Measurements from ENCODE around the gene HPCA.

The HPCA gene

DNA sequence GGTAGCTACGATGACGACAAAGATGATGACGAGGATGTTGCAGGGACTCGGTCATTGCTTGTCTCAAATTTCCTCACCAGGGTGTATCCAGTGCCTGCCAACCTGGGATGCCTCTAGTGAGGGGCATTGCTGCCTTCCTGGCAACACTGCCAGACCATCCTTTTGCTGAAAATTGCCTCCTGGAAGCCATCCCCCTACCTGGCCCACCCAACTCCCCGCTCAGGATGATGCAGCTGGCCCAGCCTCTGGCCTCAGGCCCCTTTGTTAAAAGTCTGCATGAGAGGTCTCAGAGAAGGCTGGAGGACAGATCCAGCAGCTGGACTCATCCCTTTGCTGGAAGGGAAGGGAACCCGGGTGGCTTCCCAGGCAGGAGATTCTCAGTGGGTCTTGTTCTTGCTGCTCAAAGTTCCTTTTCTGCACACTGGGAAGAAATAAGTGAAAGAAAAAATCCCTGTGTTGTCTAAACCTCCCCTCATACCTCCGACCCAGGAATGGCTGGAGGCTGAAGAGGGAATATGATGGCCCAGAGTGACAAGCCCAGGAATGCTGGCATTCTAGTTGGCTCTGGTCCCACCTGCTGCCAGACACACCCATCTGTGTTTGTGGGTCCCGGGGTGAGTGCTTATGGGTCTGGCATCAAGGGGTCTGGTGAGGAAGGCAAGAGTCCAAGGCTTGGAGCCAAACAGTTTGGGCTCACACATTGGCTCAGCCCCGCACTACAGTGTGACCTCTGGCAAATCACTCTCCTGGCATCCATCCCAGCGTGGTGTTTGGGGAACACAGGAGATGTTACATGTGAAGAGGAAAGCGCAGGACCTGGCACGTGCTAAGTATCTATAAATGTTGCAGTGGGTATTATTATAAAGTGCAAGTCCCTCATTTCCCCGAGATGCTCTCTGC, 8.8 kb upstream of the HPCA start:
- Mint-ChIP-seq H3K27me3 (peaks cover 71% of the 10 kb centered on the region), H3K4me3 (no peak overlapping the region), H3K4me1 (ENCODE audit: low read depth) (peaks cover 28% of the 10 kb centered on the region), H3K9me3 (no peaks in the 10 kb centered on the region), H3K36me3 (ENCODE audit: low read depth) (no peaks in the 10 kb centered on the region), H3K27ac (no peak overlapping the region)
- intact Hi-C loops (cut with micrococcal nuclease): loop anchor here (1.0 kb wide), 1 partner anchor 209 kb away; no protein-coding TSS in a partner anchor

- Mint-ChIP-seq H3K27me3 (peaks cover 70% of the 10 kb centered on the region), H3K4me3 (no peak overlapping the region), H3K27ac (no peak overlapping the region), H3K4me1 (ENCODE audit: low read depth) (peaks cover 28% of the 10 kb centered on the region), H3K9me3 (no peaks in the 10 kb centered on the region), H3K36me3 (ENCODE audit: low read depth) (no peaks in the 10 kb centered on the region)
- intact Hi-C loops (cut with micrococcal nuclease): no loop called here
These were observed 8.1 kb upstream of the HPCA start for GRCh38 chr1:32878183-32878582.

- Mint-ChIP-seq H3K4me3 (no peak overlapping the region), H3K27me3 (peaks cover 72% of the 10 kb centered on the region), H3K36me3 (ENCODE audit: low read depth) (no peaks in the 10 kb centered on the region), H3K27ac (no peak overlapping the region), H3K9me3 (no peaks in the 10 kb centered on the region), H3K4me1 (ENCODE audit: low read depth) (peaks cover 28% of the 10 kb centered on the region)
- intact Hi-C loops (cut with micrococcal nuclease): no loop called here
These were observed 7.7 kb upstream of the HPCA start for GRCh38 chr1:32878637-32879041.

DNA sequence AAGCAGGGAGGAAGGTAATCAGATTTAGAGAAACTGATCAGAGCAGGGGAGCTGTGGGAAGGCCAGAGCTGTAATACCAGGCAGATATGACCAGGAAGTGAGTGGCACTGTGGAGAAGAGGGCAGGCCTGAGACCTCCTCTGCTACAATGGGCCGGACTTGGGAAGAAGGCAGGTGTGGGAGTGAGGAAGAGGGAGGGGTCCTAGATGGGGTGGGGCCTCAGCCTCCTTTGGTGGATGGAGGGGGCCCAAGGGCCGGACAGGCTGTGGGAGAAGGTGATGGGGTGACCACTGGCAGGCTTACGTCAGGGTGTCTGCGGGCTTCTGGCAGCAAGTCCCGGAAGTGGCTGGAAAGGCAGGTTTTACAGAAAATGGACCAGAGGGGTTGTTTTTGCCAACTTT, 5.0 kb upstream of the HPCA start:
- no peak overlapping the region for H3K4me3 Mint-ChIP-seq
- H3K36me3 Mint-ChIP-seq (ENCODE audit: low read depth): no peaks in the 10 kb centered on the region
- intact Hi-C loops (cut with micrococcal nuclease): no loop called here
- peaks cover 18% of the 10 kb centered on the region for H3K4me1 Mint-ChIP-seq (ENCODE audit: low read depth)
- no peaks in the 10 kb centered on the region for H3K9me3 Mint-ChIP-seq
- peaks cover 75% of the 10 kb centered on the region for H3K27me3 Mint-ChIP-seq
- no peak overlapping the region for H3K27ac Mint-ChIP-seq

DNA sequence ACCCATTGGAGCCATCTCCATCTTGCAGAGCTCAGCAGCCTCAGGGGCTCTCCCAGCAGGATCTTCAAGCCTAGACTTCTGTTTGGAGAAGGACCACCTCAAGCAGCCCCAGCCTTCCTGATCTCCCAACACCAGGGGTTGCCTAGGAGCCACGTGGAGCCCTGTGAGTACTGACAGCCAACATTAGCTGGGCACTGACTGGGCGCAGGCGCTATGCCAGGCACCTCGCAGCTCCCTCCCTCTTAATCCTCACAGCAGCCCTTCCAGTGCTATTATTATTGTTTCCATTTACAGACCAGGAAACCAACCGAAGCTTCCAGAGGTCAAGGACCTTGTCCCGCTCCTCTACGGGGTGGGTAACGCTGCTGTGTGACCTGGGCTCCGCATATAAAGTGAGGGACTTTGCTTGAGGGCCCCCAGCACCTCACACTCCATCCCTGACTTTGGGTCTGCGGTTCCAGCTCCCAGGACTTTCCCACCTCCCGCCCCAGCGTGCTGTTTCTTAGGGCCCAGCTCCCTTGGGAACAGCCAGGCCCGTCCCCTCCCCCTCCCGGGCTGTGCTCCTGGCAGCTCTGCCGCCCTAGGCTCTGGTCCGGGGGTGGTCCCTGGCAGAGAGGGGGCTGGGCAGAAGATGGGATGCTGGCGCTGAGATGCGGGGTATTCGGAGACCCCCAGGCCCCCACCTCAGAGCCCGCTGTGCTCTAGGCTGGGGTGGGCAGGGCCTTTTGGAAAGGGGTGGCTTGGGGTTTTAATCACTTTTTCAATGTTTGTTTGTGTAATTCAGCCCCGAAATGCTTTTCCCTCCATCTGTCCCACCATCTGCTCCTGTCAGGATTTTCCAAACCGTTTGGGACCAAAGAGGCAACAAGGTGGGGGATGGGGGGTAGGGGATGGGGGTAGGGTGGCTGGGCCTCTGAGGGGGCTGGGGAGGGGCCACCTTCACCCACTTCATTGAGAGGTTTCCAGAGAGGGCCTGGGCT, 4.1 kb upstream of the HPCA start:
- H3K9me3 Mint-ChIP-seq: no peaks in the 10 kb centered on the region
- H3K27me3 Mint-ChIP-seq: peaks cover 77% of the 10 kb centered on the region
- no peak overlapping the region for H3K4me3 Mint-ChIP-seq
- intact Hi-C loops (cut with micrococcal nuclease): no loop called here
- no peaks in the 10 kb centered on the region for H3K36me3 Mint-ChIP-seq (ENCODE audit: low read depth)
- no peak overlapping the region for H3K27ac Mint-ChIP-seq
- H3K4me1 Mint-ChIP-seq (ENCODE audit: low read depth): peaks cover 12% of the 10 kb centered on the region

DNA sequence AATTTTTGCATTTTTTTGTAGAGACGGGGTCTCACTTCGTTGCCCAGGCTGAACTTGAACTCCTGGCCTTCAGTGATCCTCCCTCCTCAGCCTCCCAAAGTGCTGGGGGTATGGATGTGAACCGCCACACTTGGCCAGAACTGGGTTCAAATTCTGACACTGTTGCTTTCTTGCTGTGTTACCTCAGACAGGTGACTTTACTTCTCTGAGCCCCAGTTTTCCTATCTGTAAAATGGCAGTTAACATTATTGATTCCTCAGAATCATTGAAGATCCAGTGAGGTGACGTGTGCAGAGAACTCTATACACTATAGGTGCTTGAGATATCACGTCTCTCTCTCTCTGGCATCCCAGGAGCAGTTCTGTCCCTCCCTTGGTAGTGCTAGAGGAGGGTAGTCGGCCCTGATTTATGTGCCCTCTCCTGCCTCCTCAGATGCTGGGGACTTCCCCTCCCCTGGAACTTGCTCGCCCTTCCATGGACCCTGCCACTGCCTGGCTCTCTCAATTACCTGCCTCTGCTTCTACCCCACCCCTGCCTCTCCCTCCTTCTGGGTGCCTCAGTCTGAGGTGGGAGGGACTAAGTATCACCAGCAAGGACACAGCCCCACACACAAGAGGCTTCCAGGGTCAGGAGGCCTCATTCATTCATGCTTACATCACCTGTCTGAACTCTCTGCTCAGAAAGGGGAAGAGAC, 2.8 kb upstream of the HPCA start:
- H3K9me3 Mint-ChIP-seq: no peaks in the 10 kb centered on the region
- intact Hi-C loops (cut with micrococcal nuclease): no loop called here
- no peak overlapping the region for H3K4me3 Mint-ChIP-seq
- H3K36me3 Mint-ChIP-seq (ENCODE audit: low read depth): no peaks in the 10 kb centered on the region
- no peak overlapping the region for H3K27ac Mint-ChIP-seq
- H3K4me1 Mint-ChIP-seq (ENCODE audit: low read depth): peaks cover 12% of the 10 kb centered on the region
- peaks cover 76% of the 10 kb centered on the region for H3K27me3 Mint-ChIP-seq

DNA sequence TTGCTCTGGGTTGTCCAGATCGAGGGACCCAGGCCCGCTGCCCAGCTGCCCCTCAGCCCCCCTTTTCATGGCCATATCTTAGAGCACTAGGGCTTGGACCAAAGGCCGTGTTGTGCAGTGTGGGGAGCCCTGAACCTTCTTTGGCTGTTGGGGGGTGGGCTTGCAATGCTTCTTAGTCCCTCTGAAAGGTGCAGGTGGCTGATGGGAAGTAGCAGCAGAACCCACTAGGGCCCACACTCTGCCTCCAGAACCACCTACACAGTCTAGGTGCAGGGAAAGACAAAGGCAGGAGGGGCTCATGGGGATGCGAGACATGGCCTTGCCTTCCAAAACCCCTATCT, 2.3 kb upstream of the HPCA start:
- no peaks in the 10 kb centered on the region for H3K9me3 Mint-ChIP-seq
- no peak overlapping the region for H3K4me3 Mint-ChIP-seq
- intact Hi-C loops (cut with micrococcal nuclease): no loop called here
- H3K36me3 Mint-ChIP-seq (ENCODE audit: low read depth): no peaks in the 10 kb centered on the region
- peaks cover 80% of the 10 kb centered on the region for H3K27me3 Mint-ChIP-seq
- H3K4me1 Mint-ChIP-seq (ENCODE audit: low read depth): peaks cover 12% of the 10 kb centered on the region
- no peak overlapping the region for H3K27ac Mint-ChIP-seq

GRCh38 chr1:32884726-32885125, 1.6 kb upstream of the HPCA start:
- intact Hi-C loops (cut with micrococcal nuclease): no loop called here
- H3K27ac Mint-ChIP-seq: no peak overlapping the region
- H3K9me3 Mint-ChIP-seq: no peaks in the 10 kb centered on the region
- H3K4me3 Mint-ChIP-seq: no peak overlapping the region
- peaks cover 83% of the 10 kb centered on the region for H3K27me3 Mint-ChIP-seq
- H3K4me1 Mint-ChIP-seq (ENCODE audit: low read depth): peaks cover 12% of the 10 kb centered on the region
- no peaks in the 10 kb centered on the region for H3K36me3 Mint-ChIP-seq (ENCODE audit: low read depth)

GRCh38 chr1:32885676-32886003, 651 bp upstream of the HPCA start:
- no peak overlapping the region for H3K27ac Mint-ChIP-seq
- H3K27me3 Mint-ChIP-seq: peaks cover 91% of the 10 kb centered on the region
- H3K4me3 Mint-ChIP-seq: no peak overlapping the region
- peaks cover 12% of the 10 kb centered on the region for H3K4me1 Mint-ChIP-seq (ENCODE audit: low read depth)
- no peaks in the 10 kb centered on the region for H3K36me3 Mint-ChIP-seq (ENCODE audit: low read depth)
- intact Hi-C loops (cut with micrococcal nuclease): no loop called here
- H3K9me3 Mint-ChIP-seq: no peaks in the 10 kb centered on the region

DNA sequence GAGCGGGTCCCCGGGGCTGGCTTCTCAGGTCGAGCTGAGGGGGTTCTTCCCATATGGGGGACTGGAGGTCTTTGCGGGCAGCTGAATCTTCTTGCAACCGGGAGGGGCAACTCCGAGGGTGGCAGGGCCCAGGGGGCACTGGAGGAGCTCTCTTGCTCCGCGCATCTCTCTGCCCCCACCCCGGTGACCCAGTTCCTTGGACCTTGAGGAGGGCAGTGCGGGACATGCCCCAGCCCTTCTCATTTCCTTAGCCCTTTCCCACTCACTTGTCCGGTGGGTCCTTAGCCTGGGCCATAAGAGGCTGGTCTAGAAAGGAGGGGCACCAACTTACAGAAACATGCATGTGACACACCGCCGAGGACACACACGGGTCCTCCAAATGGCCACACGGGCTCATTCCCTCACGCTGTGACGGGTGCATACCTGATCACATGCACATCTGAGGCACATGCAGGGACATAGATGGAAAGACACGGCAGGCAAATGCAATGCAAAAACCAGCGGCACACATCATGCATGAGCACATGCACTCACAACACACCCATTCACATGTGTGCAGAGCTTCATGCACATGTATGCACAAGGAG, 630 bp downstream of the HPCA start:
- Mint-ChIP-seq H3K9me3 (no peaks in the 10 kb centered on the region), H3K4me1 (ENCODE audit: low read depth) (peaks cover 7% of the 10 kb centered on the region), H3K27ac (no peak overlapping the region), H3K4me3 (no peak overlapping the region), H3K27me3 (peaks cover 92% of the 10 kb centered on the region), H3K36me3 (ENCODE audit: low read depth) (no peaks in the 10 kb centered on the region)
- intact Hi-C loops (cut with micrococcal nuclease): no loop called here

- Mint-ChIP-seq H3K27me3 (peaks cover 93% of the 10 kb centered on the region), H3K27ac (no peak overlapping the region), H3K4me1 (ENCODE audit: low read depth) (peaks cover 13% of the 10 kb centered on the region), H3K36me3 (ENCODE audit: low read depth) (no peaks in the 10 kb centered on the region), H3K4me3 (no peak overlapping the region), H3K9me3 (no peaks in the 10 kb centered on the region)
- intact Hi-C loops (cut with micrococcal nuclease): no loop called here
These were observed 1.3 kb downstream of the HPCA start for GRCh38 chr1:32887623-32888022.

- no peak overlapping the region for H3K27ac Mint-ChIP-seq
- intact Hi-C loops (cut with micrococcal nuclease): no loop called here
These were observed 1.8 kb downstream of the HPCA start for GRCh38 chr1:32888134-32888533.

GRCh38 chr1:32888677-32889420, 2.6 kb downstream of the HPCA start:
- no peak overlapping the region for H3K27ac Mint-ChIP-seq

More at GRCh38 chr1:32888134-32888533, 1.8 kb downstream of the HPCA start:
- Mint-ChIP-seq H3K36me3 (ENCODE audit: low read depth) (no peaks in the 10 kb centered on the region), H3K9me3 (no peaks in the 10 kb centered on the region), H3K27me3 (peaks cover 92% of the 10 kb centered on the region), H3K4me1 (ENCODE audit: low read depth) (peaks cover 16% of the 10 kb centered on the region), H3K4me3 (no peak overlapping the region)

More at GRCh38 chr1:32888677-32889420, 2.6 kb downstream of the HPCA start:
- Mint-ChIP-seq H3K4me1 (ENCODE audit: low read depth) (peaks cover 23% of the 10 kb centered on the region), H3K9me3 (no peaks in the 10 kb centered on the region), H3K27me3 (peaks cover 91% of the 10 kb centered on the region), H3K36me3 (ENCODE audit: low read depth) (no peaks in the 10 kb centered on the region), H3K4me3 (no peak overlapping the region)
- intact Hi-C loops (cut with micrococcal nuclease): no loop called here

Measured in dendritic cell treated with granulocyte-macrophage colony-stimulating factor and Interleukin-4, amounts not matched to agents 40 ng/mL and 50 ng/mL, for 4 days (primary cell).